C4-2B (cell line): ENCODE results near the gene SCGB1C1.

Experiments used
- H3K27ac ChIP-seq: fragments of 450-650 bp; 2 replicates; pipeline ENCODE4 v1.5.1; 2017
- ZFX ChIP-seq: fragments of 450-650 bp; IDR thresholded peaks from 2 replicates; pipeline ENCODE4 v1.6.1; 2017
- TF ChIP-seq, protein P1 (sequence below): fragments of 450-650 bp; conservative IDR thresholded peaks from 2 replicates; pipeline ENCODE4 v1.5.1; 2017; ENCODE audit warnings: mild to moderate bottlenecking

The SCGB1C1 gene

DNA sequence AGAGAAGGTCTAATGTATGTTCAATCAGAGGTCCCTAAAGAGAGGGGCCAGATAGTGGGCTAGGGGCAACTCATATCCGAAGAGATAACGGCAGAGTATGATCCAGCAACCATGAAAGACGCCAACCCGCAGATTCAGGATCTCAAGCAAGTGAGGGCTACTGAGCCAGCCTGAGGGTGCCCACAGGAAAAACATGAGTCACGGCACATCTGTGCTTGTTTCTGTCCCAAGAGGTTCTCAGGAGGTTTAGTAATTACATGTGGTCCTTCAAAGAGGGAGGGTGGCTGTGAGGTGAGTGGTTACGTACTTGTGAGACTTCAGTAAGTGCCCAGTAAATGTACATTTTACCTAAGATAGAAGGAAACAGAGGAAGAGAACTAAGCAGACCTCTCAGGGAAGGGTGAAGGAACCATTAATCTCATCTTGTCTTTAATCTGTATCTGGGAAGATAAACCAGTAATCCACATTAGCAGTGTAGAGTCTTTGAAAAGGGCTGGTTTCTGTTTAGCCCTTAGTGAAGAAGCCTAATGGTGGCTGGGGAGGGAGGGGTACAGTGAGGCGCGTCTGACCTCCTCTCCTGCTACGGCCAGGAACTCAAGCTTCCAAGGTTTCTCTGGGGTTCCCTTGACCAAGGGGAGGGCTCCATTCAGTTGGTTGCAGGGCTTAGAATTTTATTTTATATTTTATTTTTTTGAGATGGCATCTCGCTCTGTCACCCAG is 33.0 kb downstream of the SCGB1C1 start:
- no peak overlapping the region for H3K27ac ChIP-seq
- TF ChIP-seq, protein P1, sequence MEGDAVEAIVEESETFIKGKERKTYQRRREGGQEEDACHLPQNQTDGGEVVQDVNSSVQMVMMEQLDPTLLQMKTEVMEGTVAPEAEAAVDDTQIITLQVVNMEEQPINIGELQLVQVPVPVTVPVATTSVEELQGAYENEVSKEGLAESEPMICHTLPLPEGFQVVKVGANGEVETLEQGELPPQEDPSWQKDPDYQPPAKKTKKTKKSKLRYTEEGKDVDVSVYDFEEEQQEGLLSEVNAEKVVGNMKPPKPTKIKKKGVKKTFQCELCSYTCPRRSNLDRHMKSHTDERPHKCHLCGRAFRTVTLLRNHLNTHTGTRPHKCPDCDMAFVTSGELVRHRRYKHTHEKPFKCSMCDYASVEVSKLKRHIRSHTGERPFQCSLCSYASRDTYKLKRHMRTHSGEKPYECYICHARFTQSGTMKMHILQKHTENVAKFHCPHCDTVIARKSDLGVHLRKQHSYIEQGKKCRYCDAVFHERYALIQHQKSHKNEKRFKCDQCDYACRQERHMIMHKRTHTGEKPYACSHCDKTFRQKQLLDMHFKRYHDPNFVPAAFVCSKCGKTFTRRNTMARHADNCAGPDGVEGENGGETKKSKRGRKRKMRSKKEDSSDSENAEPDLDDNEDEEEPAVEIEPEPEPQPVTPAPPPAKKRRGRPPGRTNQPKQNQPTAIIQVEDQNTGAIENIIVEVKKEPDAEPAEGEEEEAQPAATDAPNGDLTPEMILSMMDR: no peak

DNA sequence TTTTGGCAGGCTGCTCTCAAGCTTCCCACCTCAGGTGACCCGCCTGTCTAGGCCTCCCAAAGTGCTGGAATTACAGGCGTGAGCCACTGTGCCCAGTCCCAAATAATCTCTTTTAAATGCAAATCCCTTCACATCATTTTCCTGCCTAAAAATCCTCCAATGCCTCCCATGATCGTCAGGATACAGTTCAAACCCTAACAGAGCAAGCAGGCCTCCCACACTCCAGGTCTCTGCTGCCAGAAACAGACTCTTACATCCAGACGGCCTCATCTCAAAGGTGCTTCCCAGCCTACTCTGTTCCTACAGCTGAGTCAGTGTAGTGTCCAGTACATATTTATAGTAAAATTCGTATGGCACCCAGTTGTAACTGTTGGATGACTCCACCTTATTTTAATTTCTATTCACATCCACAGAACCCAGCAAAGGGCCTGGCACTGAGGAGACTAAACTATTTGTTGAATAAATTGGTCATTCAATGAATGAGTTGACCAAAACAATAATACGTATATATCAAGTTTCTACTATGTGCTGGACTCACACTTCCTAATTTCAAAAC is 35.0 kb downstream of the SCGB1C1 start:
- H3K27ac ChIP-seq: no peak overlapping the region
- TF ChIP-seq, protein P1: no peak
- TF ChIP-seq ZFX: no peak

DNA sequence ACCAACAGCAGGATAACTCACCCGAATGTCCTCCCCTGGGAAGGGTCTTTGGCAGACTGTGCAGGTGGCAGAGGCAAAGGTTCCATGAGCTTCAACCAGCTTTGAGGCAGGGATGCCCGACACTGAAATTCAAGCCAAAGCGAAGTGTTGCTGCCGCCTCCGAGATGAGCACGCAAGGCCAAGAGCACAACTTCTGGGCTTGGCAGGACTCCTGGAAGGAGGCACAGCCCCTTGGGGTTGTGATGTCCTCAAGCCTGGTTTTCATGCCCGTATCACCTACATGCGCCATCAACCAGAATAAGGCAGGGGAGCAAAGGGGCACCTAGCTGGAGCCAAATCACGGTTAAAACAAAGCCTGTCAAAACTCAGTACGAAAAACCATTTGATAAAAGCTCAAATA is 37.6 kb downstream of the SCGB1C1 start:
- no peak for TF ChIP-seq ZFX
- H3K27ac ChIP-seq: no peak overlapping the region

DNA sequence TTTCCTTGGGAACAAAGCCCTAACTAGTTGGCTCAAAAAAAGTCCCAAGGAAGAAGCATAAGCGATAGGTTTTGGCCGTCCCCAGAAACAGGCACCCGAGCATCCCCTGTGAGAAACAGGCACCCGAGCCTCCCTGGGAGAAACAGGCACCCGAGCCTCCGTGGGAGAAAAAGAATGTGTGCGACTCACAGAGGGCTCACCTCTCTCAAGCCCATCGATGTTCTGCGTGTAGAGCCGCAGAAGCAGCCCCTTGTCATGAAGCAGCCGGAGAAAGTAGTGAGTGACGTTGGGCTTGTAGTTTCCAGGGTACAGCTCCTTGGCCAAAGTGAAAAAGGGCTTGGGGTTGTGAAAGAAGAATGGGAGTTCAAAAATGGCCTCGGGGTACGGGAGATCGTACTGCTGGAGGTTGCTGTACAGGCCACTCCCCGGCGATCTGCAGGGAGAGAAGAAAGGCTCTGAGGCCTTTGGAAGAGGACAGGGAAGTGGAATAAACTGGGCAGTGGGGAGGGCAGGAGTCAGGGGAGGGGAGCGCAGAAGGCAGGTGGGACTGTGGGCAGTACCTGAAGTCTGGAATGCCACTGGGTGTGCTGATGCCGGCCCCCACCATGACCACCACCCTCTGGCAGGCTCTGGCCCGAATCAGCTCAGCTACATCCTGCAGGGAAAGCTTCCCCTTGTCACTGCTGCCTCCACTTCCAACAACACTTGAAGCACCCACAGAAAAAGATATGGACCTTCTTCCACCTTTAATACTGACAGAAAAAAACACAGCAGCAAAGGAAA is 40.1 kb downstream of the SCGB1C1 start:
- no peak for TF ChIP-seq ZFX
- TF ChIP-seq, protein P1: no peak
- H3K27ac ChIP-seq: no peak overlapping the region

DNA sequence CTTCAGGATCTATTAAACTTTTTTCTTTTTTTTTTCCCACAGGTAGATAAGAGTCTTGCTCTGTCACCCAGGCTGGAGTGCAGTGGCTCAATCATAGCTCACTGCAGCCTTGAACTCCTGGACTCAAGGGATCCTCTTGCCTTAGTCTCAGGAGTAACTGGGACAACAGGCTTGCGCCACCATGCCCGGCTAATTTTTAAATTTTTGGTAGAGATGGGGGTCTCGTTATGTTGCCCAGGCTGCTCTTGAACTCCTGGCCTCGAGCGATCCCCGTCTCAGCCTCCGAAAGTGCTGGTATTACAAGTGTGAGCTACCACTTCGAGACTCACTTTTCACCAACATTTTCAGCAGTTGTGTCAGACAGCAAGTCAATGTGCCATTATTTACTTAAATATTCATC is 42.3 kb downstream of the SCGB1C1 start:
- no peak overlapping the region for H3K27ac ChIP-seq

DNA sequence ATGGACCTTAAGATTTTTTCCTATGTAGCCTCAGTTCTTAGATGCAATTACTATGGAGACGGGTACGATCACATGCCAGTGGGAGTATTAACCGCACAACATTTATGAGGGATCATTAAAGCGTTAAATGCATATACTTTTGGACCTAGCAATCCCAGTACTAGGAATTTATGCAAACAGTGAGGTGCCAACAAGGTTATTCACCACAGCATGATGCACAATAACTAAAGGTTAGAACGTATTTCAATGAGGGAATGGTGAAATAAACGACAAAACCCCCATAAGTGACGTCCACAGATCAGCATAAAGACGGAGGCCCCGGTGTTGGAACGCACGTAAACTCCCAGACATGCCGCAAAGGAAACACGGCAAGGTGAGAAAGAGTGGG is 42.7 kb downstream of the SCGB1C1 start:
- TF ChIP-seq ZFX: no peak

More for the DNA sequence above, 42.3 kb downstream of the SCGB1C1 start:
- TF ChIP-seq ZFX: no peak
- TF ChIP-seq, protein P1: no peak

DNA sequence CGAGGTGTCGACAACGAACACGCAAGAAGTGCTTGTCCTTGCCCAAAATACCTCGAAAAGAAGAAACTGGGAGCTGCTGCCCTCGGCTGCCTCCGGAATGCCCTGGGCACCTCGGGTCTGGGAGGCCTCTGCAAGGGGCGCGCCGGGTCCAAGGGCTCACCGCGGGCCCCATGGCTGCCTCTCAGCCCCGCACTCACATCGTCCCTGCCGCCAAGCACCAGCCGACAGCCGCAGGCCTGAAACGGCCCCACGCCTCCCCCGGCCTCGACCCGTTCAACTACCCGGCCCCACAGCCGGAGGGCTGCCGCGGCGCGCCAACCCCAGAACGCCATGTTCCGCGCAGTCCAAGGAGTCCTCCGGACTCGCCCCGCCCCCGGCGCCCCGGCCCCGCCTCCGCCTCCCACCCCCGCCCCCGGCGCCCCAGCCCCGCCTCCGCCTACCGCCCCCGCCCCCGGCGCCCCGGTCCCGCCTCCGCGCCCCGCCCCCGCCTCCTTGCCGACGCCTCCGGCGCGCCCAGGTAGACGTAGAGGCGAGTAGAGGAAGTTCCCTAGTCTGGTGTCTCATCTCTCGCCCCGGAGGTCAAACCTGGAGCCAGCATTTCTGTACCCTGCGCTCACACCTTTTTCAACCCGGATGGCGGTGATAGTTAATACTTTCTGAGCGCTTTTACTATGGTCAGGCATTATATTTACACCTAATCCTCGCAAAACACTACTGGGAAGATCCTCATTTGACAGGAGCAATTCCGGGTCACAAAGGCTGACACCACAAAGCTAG is 43.3 kb downstream of the SCGB1C1 start, which contains the start of gene SIRT3:
SIRT3 (minus strand) TSS at position 346 of the 777 bp plus-strand sequence; CDS start at position 332, 14 bp downstream.
- peak within 1 kb of the TSS; percentile 96 for H3K27ac ChIP-seq
- TF ChIP-seq, protein P1: no peak
- peak; percentile 86 for TF ChIP-seq ZFX

More for the DNA sequence above, 42.7 kb downstream of the SCGB1C1 start:
- H3K27ac ChIP-seq: peak overlapping the region; percentile 96
